HepG2 (cell line): ENCODE measurements around the gene PPP3R1. TPM values are rescaled to one million over a fixed set of nuclear protein-coding genes. Genes with fewer than 3 reads are reported as not detected.

Source experiments
- ATAC-seq: fragments of 200-7000 bp; cut with Tn5 transposase; 3 replicates; pipeline ENCODE4 v1.9.1; 2020; ENCODE audit warnings: mild to moderate bottlenecking, moderate library complexity
- BruUV-seq: library from RNA; stranded (reverse); fragments of 400-500 nt; replicated peaks from 2 replicates; lab custom pipeline; 2021; lab: Mats Ljungman, UMichigan
- CTCF ChIA-PET: fragments of 300-600 bp; formaldehyde crosslinking; extraction: SDS; loops from one replicate; lab custom pipeline; 2021; ENCODE audit warnings: low total read pairs, inconsistent platforms, low intra/inter-chr PET ratio; lab: Yijun Ruan, JAX
- POLR2A ChIA-PET: fragments of 350-600 bp; sonication (Branson Sonifier 250); formaldehyde crosslinking; loops from one replicate; lab custom pipeline; 2020; ENCODE audit warnings: antibody characterized with exemption, inconsistent platforms; lab: Yijun Ruan, JAX
- DNase-seq: peaks from one replicate; pipeline ENCODE4 v3.0.0-alpha.2; 2015; ENCODE audit warnings: low spot score
- FAIRE-seq: peaks from 3 replicates; lab custom pipeline; 2011; peaks lifted over from hg19 to GRCh38; lab: Jason Lieb, UNC
- H2AFZ ChIP-seq: one replicate; pipeline ENCODE4 v1.6.1; 2011; ENCODE audit warnings: low read length, inconsistent platforms
- H3K27ac ChIP-seq: fragments of 300-600 bp; 3 replicates; pipeline ENCODE4 v1.8.0; 2011; ENCODE audit warnings: mixed run types, mild to moderate bottlenecking, mixed read lengths, low read length, inconsistent platforms; ENCODE audit not compliant: insufficient read depth; ENCODE audit errors: extremely low read length
- H3K27me3 ChIP-seq, 2 experiments: fragments of 200-600 bp in 1 of 2; 2 replicates in 1 of 2; 3 replicates in 1 of 2; pipeline versions ENCODE4 v1.6.0 to v1.8.0; 2011; ENCODE audit warnings: low read length in 2 of 2, mild to moderate bottlenecking in 2 of 2, moderate library complexity in 2 of 2, inconsistent platforms in 1 of 2; ENCODE audit not compliant: insufficient read depth in 2 of 2, control insufficient read depth in 1 of 2
- H3K36me3 ChIP-seq, 2 experiments: fragments of 200-600 bp in 1 of 2; replicated peaks in 1 of 2; 2 replicates in 1 of 2; 3 replicates in 1 of 2; pipeline versions ENCODE4 v1.5.1 to v1.8.0; 2011; ENCODE audit warnings: low read length in 2 of 2, inconsistent platforms in 1 of 2; ENCODE audit not compliant: insufficient read depth in 2 of 2, control insufficient read depth in 1 of 2
- H3K4me1 ChIP-seq: 2 replicates; pipeline ENCODE4 v1.5.1; 2012; ENCODE audit warnings: low read length, inconsistent platforms; ENCODE audit not compliant: insufficient read depth
- H3K4me2 ChIP-seq: 2 replicates; pipeline ENCODE4 v1.6.0; 2011; ENCODE audit warnings: low read depth, low read length, inconsistent platforms
- H3K4me3 ChIP-seq, 3 experiments: fragments of 200-600 bp in 1 of 3; sonication (generic), shearing (Covaris generic) in 1 of 3; replicated peaks in 1 of 3; 2 replicates each; pipeline ENCODE4 v1.5.1; 2011 to 2016; ENCODE audit warnings: low read length in 3 of 3, inconsistent platforms in 2 of 3, low read depth in 2 of 3, mild to moderate bottlenecking in 2 of 3, control low read depth in 1 of 3, mixed read lengths in 1 of 3; ENCODE audit not compliant: insufficient read depth in 1 of 3
- H3K79me2 ChIP-seq: one replicate; pipeline ENCODE4 v1.6.1; 2011; ENCODE audit warnings: low read length, inconsistent platforms; ENCODE audit not compliant: insufficient read depth
- H3K9ac ChIP-seq: 2 replicates; pipeline ENCODE4 v1.6.0; 2011; ENCODE audit warnings: mild to moderate bottlenecking, low read depth, low read length, inconsistent platforms; ENCODE audit not compliant: insufficient read depth
- H3K9me3 ChIP-seq: 2 replicates; pipeline ENCODE4 v1.5.1; 2012; ENCODE audit warnings: mild to moderate bottlenecking, low read length
- H4K20me1 ChIP-seq: 2 replicates; pipeline ENCODE4 v1.6.0; 2011; ENCODE audit warnings: inconsistent platforms, mild to moderate bottlenecking, low read length, moderate library complexity; ENCODE audit not compliant: insufficient read depth
- BCL3 ChIP-seq: sonication (generic); formaldehyde crosslinking; IDR thresholded peaks from 2 replicates; pipeline ENCODE4 v1.5.1; 2020; ENCODE audit warnings: mild to moderate bottlenecking, missing genetic modification reagents, moderate library complexity
- CREB3 ChIP-seq: sonication (generic); formaldehyde crosslinking; IDR thresholded peaks from 2 replicates; pipeline ENCODE4 v1.5.0; 2020; ENCODE audit warnings: missing genetic modification reagents
- MAFF ChIP-seq: IDR thresholded peaks from 2 replicates; pipeline ENCODE4 v1.6.1; 2011; ENCODE audit warnings: low read depth, low read length, improper control_type of control experiment
- MAFK ChIP-seq, 2 experiments: IDR thresholded peaks in 1 of 2; conservative IDR thresholded peaks in 1 of 2; 2 replicates each; pipeline ENCODE4 v1.6.1; 2011; ENCODE audit warnings: improper control_type of control experiment in 2 of 2, low read length in 2 of 2
- POGK ChIP-seq: sonication (generic); formaldehyde crosslinking; conservative IDR thresholded peaks from 2 replicates; pipeline ENCODE4 v1.8.0; 2022; ENCODE audit warnings: mild to moderate bottlenecking, moderate library complexity, missing genetic modification reagents
- SCMH1 ChIP-seq: sonication (generic); formaldehyde crosslinking; IDR thresholded peaks from 2 replicates; pipeline ENCODE4 v1.9.0; 2021; ENCODE audit warnings: missing genetic modification reagents, mild to moderate bottlenecking, borderline replicate concordance
- ZBTB34 ChIP-seq: sonication (generic); formaldehyde crosslinking; IDR thresholded peaks from 2 replicates; pipeline ENCODE4 v1.8.0; 2022; ENCODE audit warnings: mild to moderate bottlenecking, missing genetic modification reagents
- ZNF234 ChIP-seq: sonication (generic); formaldehyde crosslinking; conservative IDR thresholded peaks from 2 replicates; pipeline ENCODE4 v1.5.1; 2020; ENCODE audit warnings: mild to moderate bottlenecking, missing genetic modification reagents
- ZNF704 ChIP-seq: sonication (generic); formaldehyde crosslinking; IDR thresholded peaks from 2 replicates; pipeline ENCODE4 v1.8.1; 2023; ENCODE audit warnings: mild to moderate bottlenecking, inconsistent platforms, moderate library complexity, missing genetic modification reagents, borderline replicate concordance
- ZNF850 ChIP-seq: sonication (generic); formaldehyde crosslinking; conservative IDR thresholded peaks from 2 replicates; pipeline ENCODE4 v1.9.0; 2021; ENCODE audit warnings: mild to moderate bottlenecking, missing genetic modification reagents
- ZSCAN5A ChIP-seq: sonication (generic); formaldehyde crosslinking; IDR thresholded peaks from 2 replicates; pipeline ENCODE4 v1.8.0; 2022; ENCODE audit warnings: mild to moderate bottlenecking, missing genetic modification reagents, borderline replicate concordance
- WGBS: methylation state at CpG from one replicate; pipeline ENCODE4 v1.1.6; 2017; ENCODE audit warnings: low lambda C conversion rate; 5-methylcytosine and 5-hydroxymethylcytosine counted together
- in situ Hi-C: cut with HindIII; loops from 2 replicates; pipeline ENCODE4 v1.10.0; 2017; ENCODE audit warnings: low pct_unique_long_range_greater_than_20kb; ENCODE audit not compliant: extremely low pct_ligation_motif_present
- intact Hi-C: fragments of 100-400 bp; cut with micrococcal nuclease; formaldehyde crosslinking; loops from one replicate; pipeline ENCODE4 v1.10.0; 2022; ENCODE audit not compliant: unreplicated experiment
- polyA plus RNA-seq, 8 experiments: library from polyadenylated mRNA; depleted of rRNA in 3 of 8; stranded (reverse) in 7 of 8; unstranded in 1 of 8; fragments of >200 nt; fragmentation: Illumina TruSeq in 4 of 8; extraction: Trizol in 4 of 8; gene quantifications; 2 replicates each; pipeline versions ENCODE4 v1.2.1 to v1.2.3, GENCODE V29; 2011 to 2016; ENCODE audit warnings: low read depth in 4 of 8, missing spikeins in 1 of 8, mixed read lengths in 1 of 8; ENCODE audit not compliant: insufficient read depth in 1 of 8
- total RNA-seq, 5 experiments: library from RNA; depleted of rRNA; stranded (reverse); fragments of >200 nt; fragmentation: Illumina TruSeq; extraction: Trizol; gene quantifications; 2 replicates each; pipeline ENCODE4 v1.2.3, GENCODE V29; 2016; ENCODE audit warnings: low read depth in 1 of 5

The PPP3R1 gene
- total and polyA plus RNA-seq, 2 of the 13 experiments (the other 11 are each of a cell fraction or from before 2014, with no cell fraction given), result 11.6 to 25.7 TPM

GRCh38 chr2:68290901-68291300, 38.6 kb upstream of the PPP3R1 start (continued):
- TF ChIP-seq ZBTB34 (CRISPR knock-in tag) (no peak), ZNF234 (no peak), BCL3 (CRISPR knock-in tag) (no peak), CREB3 (CRISPR knock-in tag) (no peak), ZSCAN5A (no peak)

GRCh38 chr2:68287580-68288441, 35.5 kb upstream of the PPP3R1 start:
- intact Hi-C loops (loop anchor here (10.0 kb wide), 1 partner anchor 93 kb away; no protein-coding TSS in a partner anchor), in situ Hi-C loops (no loop called here)
- H3K9ac ChIP-seq, result no peak overlapping the region
- no peak overlapping the region for H2AFZ ChIP-seq
- 18% methylated on average over 10 of the region's 10 CpGs for WGBS
- H3K4me1 ChIP-seq, result no peaks in the 10 kb centered on the region
- no peak overlapping the region for H3K27ac ChIP-seq
- no peak overlapping the region for H3K4me3 ChIP-seq
- ChIA-PET POLR2A (no interaction called here), CTCF (no interaction called here)
- H3K79me2 ChIP-seq, result no peaks in the 10 kb centered on the region
- H3K9me3 ChIP-seq, result no peaks in the 10 kb centered on the region
- H4K20me1 ChIP-seq, result no peaks in the 10 kb centered on the region
- no peak for FAIRE-seq
- no TSS peak for BruUV-seq
- H3K4me2 ChIP-seq, result no peak overlapping the region
- H3K36me3 ChIP-seq, result no peaks in the 10 kb centered on the region
- peaks cover 0 to 8% of the 10 kb centered on the region in 2 experiments; a peak in 1 of 5 replicates for H3K27me3 ChIP-seq
- DNase-seq, result no peak
- ATAC-seq, result no peak
- TF ChIP-seq MAFK (conservative IDR thresholded peaks at IDR 0.05 in 1 of 2, IDR thresholded peaks at IDR 0.05 in 1 of 2; ENCODE audit: low read length in 2 of 2) (peak; percentile 98 to 99), POGK (CRISPR knock-in tag) (no peak), ZNF704 (CRISPR knock-in tag) (no peak), SCMH1 (CRISPR knock-in tag) (no peak), ZNF850 (CRISPR knock-in tag) (no peak), MAFF (peak; percentile 98)
